H9 (cell line): ENCODE results near the gene EVL. TPM values are rescaled to one million over a fixed set of nuclear protein-coding genes. Genes with fewer than 3 reads are reported as not detected.
A peak's percentile ranks its signal among the peaks of the same experiment; 100 is the strongest.

ENCODE experiments used
- DNase-seq: peaks from one replicate; pipeline ENCODE4 v3.0.0-alpha.2; 2017
- H2AFZ ChIP-seq: one replicate; pipeline ENCODE4 v1.6.1; 2013; ENCODE audit warnings: mild to moderate bottlenecking, low read length, control low read depth, moderate library complexity
- H2AK5ac ChIP-seq: 2 replicates; pipeline ENCODE4 v1.6.1; 2013; ENCODE audit warnings: low read length, control low read depth, mixed read lengths; ENCODE audit not compliant: insufficient read length
- H2BK120ac ChIP-seq: one replicate; pipeline ENCODE4 v1.6.1; 2013; ENCODE audit warnings: low read depth, mild to moderate bottlenecking, low read length, control low read depth, inconsistent platforms; ENCODE audit not compliant: poor library complexity, severe bottlenecking
- H2BK12ac ChIP-seq: 2 replicates; pipeline ENCODE4 v1.6.1; 2013; ENCODE audit warnings: low read length, control low read depth, mixed read lengths, low read depth; ENCODE audit not compliant: insufficient read length
- H2BK15ac ChIP-seq: 2 replicates; pipeline ENCODE4 v1.6.1; 2013; ENCODE audit warnings: low read depth, low read length, control low read depth
- H2BK20ac ChIP-seq: one replicate; pipeline ENCODE4 v1.6.1; 2013; ENCODE audit warnings: low read depth, mild to moderate bottlenecking, low read length, control low read depth, inconsistent platforms; ENCODE audit not compliant: poor library complexity, severe bottlenecking
- H2BK5ac ChIP-seq: 2 replicates; pipeline ENCODE4 v1.6.1; 2013; ENCODE audit warnings: low read length, control low read depth, mixed read lengths; ENCODE audit not compliant: insufficient read length
- H3K14ac ChIP-seq: 2 replicates; pipeline ENCODE4 v1.6.1; 2013; ENCODE audit warnings: low read length, control low read depth; ENCODE audit not compliant: insufficient read depth
- H3K18ac ChIP-seq: 2 replicates; pipeline ENCODE4 v1.6.1; 2013; ENCODE audit warnings: low read depth, mild to moderate bottlenecking, mixed read lengths, low read length, control low read depth; ENCODE audit not compliant: insufficient read length
- H3K23ac ChIP-seq: 2 replicates; pipeline ENCODE4 v1.6.1; 2013; ENCODE audit warnings: low read length, control low read depth, mixed read lengths, low read depth; ENCODE audit not compliant: insufficient read length
- H3K23me2 ChIP-seq: 2 replicates; pipeline ENCODE4 v1.6.1; 2013; ENCODE audit warnings: low read depth, mild to moderate bottlenecking, mixed read lengths, low read length, control low read depth; ENCODE audit not compliant: insufficient read length, poor library complexity, severe bottlenecking
- H3K27ac ChIP-seq: 2 replicates; pipeline ENCODE4 v1.5.1; 2013; ENCODE audit warnings: low read length, control low read depth, mixed read lengths, low read depth; ENCODE audit not compliant: insufficient read length
- H3K27me3 ChIP-seq: 2 replicates; pipeline ENCODE4 v1.6.1; 2013; ENCODE audit warnings: low read length, control low read depth, inconsistent platforms; ENCODE audit not compliant: insufficient read depth
- H3K4ac ChIP-seq: 2 replicates; pipeline ENCODE4 v1.6.1; 2013; ENCODE audit warnings: low read depth, mild to moderate bottlenecking, control low read depth, inconsistent platforms, low read length, moderate library complexity
- H3K4me1 ChIP-seq: 2 replicates; pipeline ENCODE4 v1.6.1; 2013; ENCODE audit warnings: low read length, control low read depth, inconsistent platforms; ENCODE audit not compliant: insufficient read depth
- H3K4me2 ChIP-seq: 2 replicates; pipeline ENCODE4 v1.6.1; 2013; ENCODE audit warnings: low read length, control low read depth, mixed read lengths; ENCODE audit not compliant: insufficient read length, insufficient read depth
- H3K56ac ChIP-seq: 2 replicates; pipeline ENCODE4 v1.6.1; 2013; ENCODE audit warnings: low read depth, mild to moderate bottlenecking, mixed read lengths, low read length, control low read depth; ENCODE audit not compliant: insufficient read length
- H3K79me1 ChIP-seq: 2 replicates; pipeline ENCODE4 v1.6.1; 2013; ENCODE audit warnings: low read depth, mild to moderate bottlenecking, moderate library complexity, low read length, control low read depth, inconsistent platforms; ENCODE audit not compliant: insufficient read depth, poor library complexity, severe bottlenecking
- H3K79me2 ChIP-seq: 2 replicates; pipeline ENCODE4 v1.6.1; 2013; ENCODE audit warnings: low read length, control low read depth, inconsistent platforms; ENCODE audit not compliant: insufficient read depth
- H3K9ac ChIP-seq: 2 replicates; pipeline ENCODE4 v1.6.1; 2013; ENCODE audit warnings: low read length, control low read depth, mixed read lengths; ENCODE audit not compliant: insufficient read length; ENCODE audit errors: extremely low read depth
- H3K9me3 ChIP-seq: one replicate; pipeline ENCODE4 v1.6.1; 2013; ENCODE audit warnings: low read depth, low read length, inconsistent platforms; ENCODE audit not compliant: control insufficient read depth
- H3T11ph ChIP-seq: one replicate; pipeline ENCODE4 v1.6.1; 2013; ENCODE audit warnings: mild to moderate bottlenecking, low read length, control low read depth, inconsistent platforms
- H4K20me1 ChIP-seq: one replicate; pipeline ENCODE4 v1.6.1; 2013; ENCODE audit not compliant: control insufficient read depth, insufficient read length, insufficient read depth
- H4K5ac ChIP-seq: 2 replicates; pipeline ENCODE4 v1.6.1; 2013; ENCODE audit warnings: low read depth, mild to moderate bottlenecking, mixed read lengths, low read length, control low read depth; ENCODE audit not compliant: insufficient read length
- H4K8ac ChIP-seq: replicated peaks from 2 replicates; pipeline ENCODE4 v1.6.1; 2013; ENCODE audit warnings: low read length, control low read depth, mixed read lengths, low read depth; ENCODE audit not compliant: insufficient read length
- H4K91ac ChIP-seq: 2 replicates; pipeline ENCODE4 v1.6.1; 2013; ENCODE audit warnings: low read depth, mild to moderate bottlenecking, moderate library complexity, mixed read lengths, low read length, control low read depth; ENCODE audit not compliant: insufficient read length
- H3K27ac Mint-ChIP-seq, 3 experiments: 2 replicates in 2 of 3; 3 replicates in 1 of 3; pipeline ENCODE4 v1.8.0; 2020 to 2021; ENCODE audit warnings: mixed read lengths in 3 of 3, mild to moderate bottlenecking in 1 of 3, moderate library complexity in 1 of 3
- H3K27me3 Mint-ChIP-seq: 2 replicates; pipeline ENCODE4 v1.8.0; 2021; ENCODE audit warnings: low read depth, mild to moderate bottlenecking, moderate library complexity, mixed read lengths
- H3K36me3 Mint-ChIP-seq, 3 experiments: 2 replicates in 2 of 3; 3 replicates in 1 of 3; pipeline ENCODE4 v1.8.0; 2020 to 2021; ENCODE audit warnings: low read depth in 3 of 3, mixed read lengths in 3 of 3; ENCODE audit not compliant: insufficient read depth in 1 of 3
- H3K4me1 Mint-ChIP-seq, 2 experiments: 2 replicates each; pipeline ENCODE4 v1.8.0; 2020; ENCODE audit warnings: mixed read lengths in 2 of 2
- H3K4me3 Mint-ChIP-seq, 2 experiments: 2 replicates in 1 of 2; 3 replicates in 1 of 2; pipeline ENCODE4 v1.8.0; 2020 to 2021; ENCODE audit warnings: mild to moderate bottlenecking in 2 of 2, mixed read lengths in 2 of 2, moderate library complexity in 1 of 2
- H3K9me3 Mint-ChIP-seq, 2 experiments: 2 replicates in 1 of 2; 3 replicates in 1 of 2; pipeline ENCODE4 v1.8.0; 2020; ENCODE audit warnings: mild to moderate bottlenecking in 2 of 2, mixed read lengths in 2 of 2, moderate library complexity in 1 of 2
- CTCF ChIP-seq: fragments of 200-600 bp; sonication (generic); conservative IDR thresholded peaks from 3 replicates; pipeline ENCODE4 v1.8.0; 2021; ENCODE audit warnings: antibody characterized with exemption, mild to moderate bottlenecking
- WGBS: extraction: QIAGEN DNeasy Blood & Tissue Kit; methylation state at CpG from one replicate; pipeline ENCODE4 v1.1.7; 2013; ENCODE audit warnings: missing lambda C conversion rate, low lambda C conversion rate, mixed read lengths; ENCODE audit not compliant: insufficient read length; ENCODE audit errors: extremely low coverage; 5-methylcytosine and 5-hydroxymethylcytosine counted together
- total RNA-seq: library from RNA; stranded (reverse); gene quantifications from 2 replicates; pipeline ENCODE4 v1.2.1, GENCODE V29; 2021

Gene EVL
- total RNA-seq, 1 experiment from 2014 or later: 53.2 TPM

- H4K91ac ChIP-seq: no peak overlapping the region
- H2AFZ ChIP-seq: no peak overlapping the region
- no peak overlapping the region for H3K9ac ChIP-seq
- no peaks in the 10 kb centered on the region for H3K23me2 ChIP-seq
- no peak overlapping the region for H3K14ac ChIP-seq
- H3K79me1 ChIP-seq: no peaks in the 10 kb centered on the region
- no peaks in the 10 kb centered on the region for H3K79me2 ChIP-seq
- H4K5ac ChIP-seq: no peak overlapping the region
- no peaks in the 10 kb centered on the region for H3K27me3 ChIP-seq
- H3K23ac ChIP-seq: no peak overlapping the region
- no peak overlapping the region for H3K27ac ChIP-seq
- H3K18ac ChIP-seq: no peak overlapping the region
- Mint-ChIP-seq H3K4me1 (peaks cover 17 to 21% of the 10 kb centered on the region in 2 experiments), H3K36me3 (no peaks in the 10 kb centered on the region; a peak in 1 of 7 replicates), H3K27ac (peak overlapping the region in 2 of 3 experiments; percentile 66 to 86; a peak in 4 of 7 replicates), H3K4me3 (no peak overlapping the region), H3K9me3 (no peaks in the 10 kb centered on the region), H3K27me3 (no peaks in the 10 kb centered on the region)
- H2BK15ac ChIP-seq: no peak overlapping the region
- DNase-seq: no peak
- WGBS: no CpG with 5 or more reads among the region's 10 CpGs
- no peak overlapping the region for H3K4me2 ChIP-seq
- TF ChIP-seq CTCF: no peak
- no peaks in the 10 kb centered on the region for H3K9me3 ChIP-seq
- no peak overlapping the region for H2AK5ac ChIP-seq
- no peaks in the 10 kb centered on the region for H3K4me1 ChIP-seq
- H2BK20ac ChIP-seq: no peak overlapping the region
- H4K20me1 ChIP-seq: no peaks in the 10 kb centered on the region
- H3K56ac ChIP-seq: no peak overlapping the region
- H2BK120ac ChIP-seq: no peak overlapping the region
- H2BK12ac ChIP-seq: no peak overlapping the region
- no peak overlapping the region for H2BK5ac ChIP-seq
- no peak overlapping the region for H3T11ph ChIP-seq
- no peak overlapping the region for H3K4ac ChIP-seq
- no peak overlapping the region for H4K8ac ChIP-seq
These were observed 43.8 kb downstream of the EVL start for GRCh38 chr14:100108840-100109593.
